AG04450 (cell line): ENCODE data around the gene AUTS2. TPM values are rescaled to one million over a fixed set of nuclear protein-coding genes. Genes with fewer than 3 reads are reported as not detected.

Experiments
- CTCF ChIA-PET: fragments of 300-600, 350-600 bp; formaldehyde crosslinking; extraction: SDS; loops from one replicate; lab custom pipeline; 2022; ENCODE audit warnings: antibody characterized with exemption, inconsistent platforms; lab: Charles Lee
- POLR2A ChIA-PET: fragments of 350-600 bp; formaldehyde crosslinking; extraction: SDS; loops from one replicate; lab custom pipeline; 2021; ENCODE audit warnings: antibody characterized with exemption, inconsistent platforms; lab: Yijun Ruan, JAX
- DNase-seq: peaks from one replicate; pipeline ENCODE4 v3.0.0-alpha.2; 2011; ENCODE audit warnings: low read depth, low spot score
- H3K27ac ChIP-seq: one replicate; pipeline ENCODE4 v1.5.1; 2012; ENCODE audit warnings: low read depth, low read length, control low read depth
- H3K27me3 ChIP-seq: one replicate; pipeline ENCODE4 v1.6.0; 2012; ENCODE audit warnings: low read length; ENCODE audit not compliant: control insufficient read depth, insufficient read depth
- H3K4me3 ChIP-seq: 2 replicates; pipeline ENCODE4 v1.5.1; 2011; ENCODE audit warnings: mild to moderate bottlenecking, low read depth, low read length, control low read depth
- H3K9me3 ChIP-seq: 2 replicates; pipeline ENCODE4 v1.5.1; 2012; ENCODE audit warnings: low read length; ENCODE audit not compliant: control insufficient read depth, insufficient read depth
- polyA plus RNA-seq: library from polyadenylated mRNA; depleted of rRNA; stranded (reverse); fragments of >200 nt; gene quantifications from 2 replicates; pipeline ENCODE4 v1.2.3, GENCODE V29; 2011
- TF ChIP-seq, protein P1 (sequence below): IDR thresholded peaks from 2 replicates; pipeline ENCODE4 v1.5.1; 2011; ENCODE audit warnings: low read depth, low read length, control low read depth, inconsistent platforms

AUTS2 gene
- polyA plus RNA-seq, 1 experiment: 1.5 TPM

GRCh38 chr7:70500261-70500660 lies 902.0 kb downstream of the AUTS2 start:
- DNase-seq: no peak
- H3K9me3 ChIP-seq: peaks cover 11% of the 10 kb centered on the region

GRCh38 chr7:70502117-70502863 lies 904.0 kb downstream of the AUTS2 start:
- TF ChIP-seq, protein P1, sequence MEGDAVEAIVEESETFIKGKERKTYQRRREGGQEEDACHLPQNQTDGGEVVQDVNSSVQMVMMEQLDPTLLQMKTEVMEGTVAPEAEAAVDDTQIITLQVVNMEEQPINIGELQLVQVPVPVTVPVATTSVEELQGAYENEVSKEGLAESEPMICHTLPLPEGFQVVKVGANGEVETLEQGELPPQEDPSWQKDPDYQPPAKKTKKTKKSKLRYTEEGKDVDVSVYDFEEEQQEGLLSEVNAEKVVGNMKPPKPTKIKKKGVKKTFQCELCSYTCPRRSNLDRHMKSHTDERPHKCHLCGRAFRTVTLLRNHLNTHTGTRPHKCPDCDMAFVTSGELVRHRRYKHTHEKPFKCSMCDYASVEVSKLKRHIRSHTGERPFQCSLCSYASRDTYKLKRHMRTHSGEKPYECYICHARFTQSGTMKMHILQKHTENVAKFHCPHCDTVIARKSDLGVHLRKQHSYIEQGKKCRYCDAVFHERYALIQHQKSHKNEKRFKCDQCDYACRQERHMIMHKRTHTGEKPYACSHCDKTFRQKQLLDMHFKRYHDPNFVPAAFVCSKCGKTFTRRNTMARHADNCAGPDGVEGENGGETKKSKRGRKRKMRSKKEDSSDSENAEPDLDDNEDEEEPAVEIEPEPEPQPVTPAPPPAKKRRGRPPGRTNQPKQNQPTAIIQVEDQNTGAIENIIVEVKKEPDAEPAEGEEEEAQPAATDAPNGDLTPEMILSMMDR: no peak
- ChIA-PET POLR2A (no interaction called here), CTCF (no interaction called here)
- DNase-seq: no peak
- Histone ChIP-seq H3K27me3 (no peaks in the 10 kb centered on the region), H3K9me3 (no peaks in the 10 kb centered on the region), H3K4me3 (no peak overlapping the region), H3K27ac (no peak overlapping the region)

More at GRCh38 chr7:70500261-70500660, 902.0 kb downstream of the AUTS2 start:
- H3K27ac ChIP-seq: no peak overlapping the region
- TF ChIP-seq, protein P1: no peak
- H3K27me3 ChIP-seq: no peaks in the 10 kb centered on the region
- ChIA-PET POLR2A (no interaction called here), CTCF (no interaction called here)
- H3K4me3 ChIP-seq: no peak overlapping the region

DNA sequence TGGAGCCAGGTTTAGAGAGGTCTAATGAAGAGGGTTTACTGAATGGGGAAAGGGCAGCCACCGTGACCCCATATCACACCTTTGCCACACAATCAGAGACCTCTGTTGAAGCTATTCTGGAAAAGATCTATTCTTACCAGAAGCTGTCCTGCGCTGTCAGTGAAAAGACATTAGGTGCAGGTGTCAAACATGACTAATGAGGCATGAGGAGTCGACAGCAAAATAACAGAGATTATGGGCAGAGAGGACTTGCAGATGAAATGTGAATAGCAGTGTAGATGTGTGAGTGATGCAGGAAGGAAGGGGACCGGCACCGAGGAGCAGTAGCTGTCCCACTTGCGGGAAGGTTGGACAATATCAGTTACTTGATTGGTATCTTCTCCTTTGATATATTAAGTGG lies 906.0 kb downstream of the AUTS2 start:
- no peak overlapping the region for H3K4me3 ChIP-seq
- TF ChIP-seq, protein P1: no peak
- H3K27me3 ChIP-seq: no peaks in the 10 kb centered on the region
- H3K9me3 ChIP-seq: no peaks in the 10 kb centered on the region
- H3K27ac ChIP-seq: no peak overlapping the region
- POLR2A ChIA-PET: no interaction called here
- DNase-seq: no peak
- CTCF ChIA-PET: no interaction called here

DNA sequence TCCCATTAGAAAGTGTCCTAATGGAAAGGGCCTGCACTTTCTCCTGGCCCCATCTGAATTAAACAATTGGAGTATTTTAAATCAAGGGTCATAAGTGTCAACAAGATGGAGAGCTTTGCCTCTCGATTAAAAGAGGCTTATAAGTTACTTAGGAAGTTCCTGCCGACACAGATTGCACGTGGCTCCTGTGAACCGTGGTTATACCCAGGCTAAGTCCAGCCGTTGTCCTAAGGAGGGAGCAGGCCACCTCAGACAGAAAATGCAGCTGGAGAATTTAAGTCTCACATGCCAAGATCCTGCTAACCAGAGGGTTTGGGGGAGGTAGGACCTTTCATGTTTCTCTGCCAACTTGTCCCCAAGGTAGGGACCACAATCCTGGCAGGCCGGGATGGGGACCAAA lies 907.2 kb downstream of the AUTS2 start:
- no peaks in the 10 kb centered on the region for H3K27me3 ChIP-seq
- H3K4me3 ChIP-seq: no peak overlapping the region
- TF ChIP-seq, protein P1: no peak
- no peak for DNase-seq
- CTCF ChIA-PET: no interaction called here
- H3K27ac ChIP-seq: no peak overlapping the region
- POLR2A ChIA-PET: no interaction called here
- H3K9me3 ChIP-seq: no peaks in the 10 kb centered on the region

DNA sequence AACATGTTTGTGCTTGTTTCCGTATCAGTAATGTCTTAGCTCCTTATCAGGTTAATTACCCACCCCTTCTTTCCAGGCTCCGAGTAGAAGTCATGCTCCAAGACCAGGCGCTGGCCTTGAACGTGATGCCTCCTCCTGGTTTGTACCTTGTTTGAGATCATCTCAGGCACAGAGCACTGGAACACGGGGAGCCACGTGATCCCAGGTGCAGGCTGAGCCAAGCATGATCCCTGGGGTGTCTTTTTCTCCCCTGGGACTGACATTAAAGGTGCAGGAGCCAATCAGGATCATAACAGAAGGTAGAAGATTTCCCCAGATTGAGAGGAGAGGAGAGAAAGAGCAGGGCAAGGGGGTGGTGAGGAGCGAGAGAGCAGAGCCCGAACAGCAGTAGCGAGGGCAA lies 907.6 kb downstream of the AUTS2 start:
- POLR2A ChIA-PET: no interaction called here
- H3K27ac ChIP-seq: no peak overlapping the region

More for the DNA sequence above, 907.6 kb downstream of the AUTS2 start:
- Histone ChIP-seq H3K27me3 (no peaks in the 10 kb centered on the region), H3K9me3 (no peaks in the 10 kb centered on the region), H3K4me3 (no peak overlapping the region)
- TF ChIP-seq, protein P1: no peak
- no peak for DNase-seq
- CTCF ChIA-PET: no interaction called here
